DMS153 (cell line): Measurements from ENCODE around the gene SYT7.

Experiments
- DNase-seq: peaks from one replicate; lab custom pipeline; 2025; lab: John Stamatoyannopoulos, UW

Gene SYT7

DNA sequence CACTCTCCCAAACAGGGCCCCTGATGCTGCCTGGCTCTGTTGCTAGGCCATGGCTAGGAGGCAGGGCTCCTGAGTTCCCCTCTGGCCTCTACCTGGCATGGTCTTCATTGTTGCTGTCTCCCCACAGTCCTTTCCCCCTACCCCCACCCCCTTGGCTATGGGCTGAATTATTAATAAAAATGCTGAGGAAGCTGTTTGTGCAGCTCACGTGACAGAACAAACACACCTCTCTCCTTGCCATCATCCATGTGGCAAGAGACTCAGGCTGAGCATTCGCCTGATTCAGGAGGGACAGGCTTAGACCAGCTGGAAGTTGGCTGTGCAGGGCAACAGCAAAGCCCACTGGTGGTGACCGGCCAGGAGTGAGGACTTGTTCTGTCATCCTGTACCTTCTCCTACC lies 4.2 kb upstream of the SYT7 start:
- DNase-seq: no peak

DNA sequence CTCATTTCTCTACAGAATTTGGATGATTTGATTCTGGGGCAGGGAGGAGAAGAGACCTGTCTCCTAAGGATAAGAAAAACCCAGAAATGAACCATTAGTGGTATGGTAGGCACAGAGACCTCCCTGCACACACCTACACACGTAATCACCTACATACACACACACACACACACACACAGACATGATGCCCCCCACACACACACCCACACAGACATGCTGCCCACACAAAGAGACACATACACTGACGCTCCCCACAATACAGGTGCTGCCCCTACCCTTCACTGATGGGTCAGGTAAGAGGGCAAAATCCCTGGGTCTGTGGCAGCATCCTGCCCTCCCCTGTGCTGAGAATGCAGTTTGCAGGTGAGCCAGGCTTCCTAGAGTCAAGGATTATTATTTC lies 1.1 kb upstream of the SYT7 start:
- DNase-seq: no peak

DNA sequence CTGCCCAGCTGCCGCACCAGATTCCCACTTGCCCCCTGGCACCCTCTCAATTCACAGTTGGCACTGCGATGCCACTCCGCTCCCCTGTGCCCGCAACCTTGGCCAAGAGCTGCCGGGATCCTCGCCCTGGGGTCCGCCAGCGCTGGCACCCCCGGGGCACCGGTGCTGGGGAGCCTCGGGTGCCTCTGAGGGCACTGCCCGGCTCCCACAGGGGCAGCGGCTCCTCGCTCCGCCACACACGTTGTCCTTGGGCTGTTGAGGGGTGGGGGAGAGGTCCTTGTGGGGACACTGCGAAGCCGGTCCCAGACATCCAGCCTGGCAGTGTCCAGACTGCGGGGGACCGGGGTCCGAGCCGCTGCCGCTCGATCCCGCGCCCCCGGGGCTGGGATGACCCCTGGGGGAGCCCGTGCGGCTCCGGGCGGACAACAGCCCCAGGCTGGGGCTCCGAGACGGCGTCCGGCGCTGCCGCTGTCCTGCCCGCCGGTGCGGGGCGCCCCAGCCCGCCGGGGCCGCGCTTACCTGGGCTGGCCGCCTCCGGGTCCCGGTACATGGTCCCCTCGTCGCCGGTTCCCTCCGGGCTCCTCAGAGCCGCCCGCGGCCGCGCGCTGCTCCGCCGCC lies 496 bp downstream of the SYT7 start:
- DNase-seq: no peak

DNA sequence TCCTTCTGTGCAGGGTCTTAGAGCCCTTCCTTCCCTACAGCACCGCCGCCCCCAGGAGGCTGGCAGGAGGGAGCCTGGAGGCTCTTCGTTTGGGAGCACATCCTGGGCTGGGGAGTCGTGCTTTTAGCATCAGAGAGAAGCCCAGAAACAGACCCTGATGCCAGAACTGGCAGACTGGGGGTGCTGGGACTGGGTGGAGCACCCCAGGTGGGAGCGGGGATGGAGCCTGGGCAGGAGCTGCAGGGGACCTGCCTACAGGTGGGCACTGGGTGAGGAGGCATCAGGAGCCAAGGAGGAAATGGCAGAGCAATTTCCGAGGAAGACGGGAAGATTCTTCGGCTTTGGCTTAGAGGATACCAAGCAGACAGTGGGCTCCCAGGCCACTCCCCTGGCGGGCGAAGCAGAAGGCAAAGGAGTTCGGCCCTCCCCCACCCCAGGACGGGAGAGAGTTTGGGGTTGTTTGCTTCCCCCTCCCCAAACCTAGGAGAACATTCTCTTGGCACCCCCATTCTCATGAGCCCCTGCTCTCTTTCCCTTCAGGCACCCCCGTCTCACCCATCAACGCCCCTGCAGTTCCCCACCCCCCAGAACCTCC lies 1.1 kb downstream of the SYT7 start:
- DNase-seq: no peak

DNA sequence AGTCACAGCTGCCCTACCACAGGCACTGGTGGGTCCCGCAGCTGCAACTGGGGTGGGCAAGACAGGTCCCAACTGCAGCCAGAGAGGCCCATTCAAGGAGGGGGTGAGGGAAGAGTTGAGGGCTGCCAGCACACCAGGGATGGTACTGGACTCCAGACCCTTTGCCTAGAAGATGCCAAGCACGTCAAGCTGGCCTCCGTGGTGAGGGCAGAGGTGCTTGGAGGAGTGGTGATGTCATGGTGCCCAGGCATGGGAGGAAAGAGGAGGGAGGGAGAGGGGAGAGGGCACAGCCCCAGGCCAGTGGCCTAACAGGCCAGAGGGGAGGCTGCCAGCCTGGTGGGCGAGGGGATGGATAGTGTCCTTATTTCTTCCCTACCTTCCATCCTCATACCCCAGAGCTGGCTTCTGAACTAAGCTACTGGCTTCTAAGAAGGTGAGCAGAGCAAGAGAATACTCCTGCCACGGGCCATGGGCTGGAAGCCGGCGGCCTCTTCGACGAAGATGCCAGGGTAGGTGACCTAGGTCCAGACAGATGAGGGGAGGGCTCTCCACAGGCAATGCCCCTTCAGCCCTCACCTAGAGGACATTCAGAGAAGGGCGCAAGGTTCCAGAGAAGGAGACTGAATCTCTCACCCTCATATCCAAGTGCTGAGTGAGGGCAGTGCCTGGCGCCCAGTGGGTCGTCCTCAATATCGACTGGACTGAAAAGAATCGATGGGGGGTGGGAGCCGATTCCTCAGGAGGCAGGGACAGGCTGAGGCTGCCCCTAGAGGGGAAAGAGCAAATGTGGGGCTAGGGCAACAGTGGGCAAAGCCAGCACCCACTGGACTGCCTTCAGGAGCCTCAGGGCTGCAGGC lies 1.8 kb downstream of the SYT7 start:
- no peak for DNase-seq

DNA sequence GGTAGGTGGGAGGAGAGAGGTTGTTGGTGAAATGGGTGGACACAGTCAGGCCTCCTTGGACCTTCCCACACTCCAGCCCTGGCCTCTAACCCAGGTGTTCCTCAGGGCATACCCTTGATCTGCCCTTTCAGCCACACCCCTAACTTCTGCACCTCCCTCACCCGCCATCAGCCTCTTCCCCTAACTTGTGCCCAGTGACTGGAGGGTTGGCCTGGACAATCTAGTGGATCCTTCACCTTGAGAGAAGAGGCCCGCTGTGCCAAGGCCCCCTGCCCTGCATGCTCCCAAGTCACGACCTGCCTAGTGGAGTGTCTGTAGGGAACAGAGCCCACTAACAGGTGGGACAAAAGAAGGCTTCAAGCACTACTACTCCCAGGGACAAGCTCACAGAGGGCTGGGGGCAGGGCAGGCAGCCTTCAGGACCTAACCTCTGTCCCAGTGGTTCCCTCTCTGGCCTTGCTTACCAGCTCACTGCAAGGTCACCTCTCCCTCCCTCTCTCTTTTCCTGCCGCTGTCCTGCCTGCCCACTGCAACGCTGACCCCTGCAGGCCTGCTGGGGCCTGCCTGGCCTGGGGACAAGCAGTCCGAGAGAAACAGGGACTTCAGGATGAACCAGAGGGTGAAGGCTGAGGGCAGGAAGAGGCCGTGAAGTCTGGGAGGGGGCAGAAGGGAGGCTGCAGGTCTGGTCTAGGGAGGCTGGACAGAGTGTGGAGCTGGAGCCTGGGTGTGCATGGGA lies 3.3 kb downstream of the SYT7 start:
- no peak for DNase-seq

DNA sequence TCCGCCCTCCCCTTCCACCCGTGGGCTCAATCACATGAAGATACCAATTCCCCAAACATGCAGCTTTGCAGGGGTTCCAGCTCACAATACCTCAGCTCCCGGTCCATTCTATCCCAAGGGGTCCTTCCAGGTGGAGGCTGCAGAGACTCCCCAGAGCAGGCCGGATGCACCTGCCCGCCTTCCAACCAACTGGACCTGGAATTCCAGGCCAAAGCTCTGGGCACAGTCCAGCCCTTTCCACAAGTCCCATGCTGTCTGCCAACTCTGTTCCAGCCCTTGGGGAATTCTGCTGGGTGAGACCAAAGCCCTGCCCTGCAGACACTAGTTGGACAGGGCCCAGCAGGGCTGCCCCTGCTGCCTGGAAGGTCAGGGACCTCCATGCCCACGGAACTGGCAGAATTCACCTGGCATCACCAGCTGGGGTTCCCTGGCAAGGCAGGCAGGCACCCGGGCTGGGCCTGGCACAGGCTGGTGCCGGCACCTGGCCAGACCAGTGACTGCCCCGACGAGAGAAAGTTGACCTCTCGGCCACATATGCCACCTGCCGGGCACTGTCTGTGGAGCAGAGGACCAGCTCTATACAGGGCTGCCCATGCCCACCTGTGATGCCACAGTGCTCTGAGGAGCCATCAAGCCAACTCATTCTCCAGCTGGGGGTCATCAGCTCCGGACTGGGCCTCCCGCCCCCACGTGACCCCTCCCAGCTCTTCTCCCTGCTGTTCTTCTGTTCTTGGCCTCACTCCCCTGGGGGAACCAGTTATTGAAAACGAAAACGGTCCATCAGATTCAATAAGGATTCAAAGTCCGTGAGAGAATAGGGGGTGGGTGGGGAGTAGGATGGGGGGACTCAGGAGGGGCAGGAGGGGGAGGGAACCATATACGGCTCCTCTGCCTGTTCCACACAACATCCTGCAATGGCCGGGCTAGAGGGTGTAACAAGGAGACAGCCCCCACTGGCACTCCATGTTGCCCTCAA lies 4.7 kb downstream of the SYT7 start:
- no peak for DNase-seq

DNA sequence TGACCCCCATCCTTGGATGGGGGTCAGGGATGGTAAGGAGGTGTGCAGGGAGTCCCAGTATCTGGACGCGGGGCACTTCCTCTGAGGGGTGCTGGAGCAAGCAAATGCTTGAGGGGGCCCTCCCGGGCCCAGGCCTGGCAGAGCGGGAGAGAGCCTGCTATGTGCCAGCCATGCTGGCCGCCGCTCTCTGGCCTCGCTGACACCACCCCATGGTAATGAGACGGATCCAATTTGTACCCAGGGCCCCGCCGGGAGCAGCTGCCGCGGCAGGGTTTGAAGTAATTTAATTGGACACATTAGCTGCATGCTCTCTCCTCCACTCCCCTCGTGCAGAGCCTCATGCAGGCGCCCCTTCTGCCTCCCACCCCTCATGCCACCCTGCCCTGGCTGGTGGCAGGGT lies 6.3 kb downstream of the SYT7 start:
- no peak for DNase-seq

DNA sequence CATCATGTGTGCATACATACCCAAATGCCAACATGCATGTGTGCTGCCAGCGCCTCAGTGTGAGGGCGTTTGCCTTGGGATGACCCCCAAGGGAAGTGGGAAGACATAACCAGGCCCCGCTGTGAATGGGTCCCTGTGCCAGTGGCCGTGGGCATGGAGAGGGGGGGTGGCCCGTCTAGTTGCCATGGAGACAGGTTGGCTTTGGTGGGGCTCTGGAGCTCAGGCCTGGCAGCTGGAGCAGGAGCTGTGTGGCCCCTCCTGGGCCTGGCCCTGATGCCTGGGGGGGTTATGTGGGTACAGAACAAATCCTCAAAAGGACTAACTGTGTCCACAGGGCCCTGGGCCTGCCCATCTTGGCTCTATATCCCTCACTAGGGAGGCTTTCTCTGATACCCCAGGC lies 8.0 kb downstream of the SYT7 start:
- DNase-seq: no peak

DNA sequence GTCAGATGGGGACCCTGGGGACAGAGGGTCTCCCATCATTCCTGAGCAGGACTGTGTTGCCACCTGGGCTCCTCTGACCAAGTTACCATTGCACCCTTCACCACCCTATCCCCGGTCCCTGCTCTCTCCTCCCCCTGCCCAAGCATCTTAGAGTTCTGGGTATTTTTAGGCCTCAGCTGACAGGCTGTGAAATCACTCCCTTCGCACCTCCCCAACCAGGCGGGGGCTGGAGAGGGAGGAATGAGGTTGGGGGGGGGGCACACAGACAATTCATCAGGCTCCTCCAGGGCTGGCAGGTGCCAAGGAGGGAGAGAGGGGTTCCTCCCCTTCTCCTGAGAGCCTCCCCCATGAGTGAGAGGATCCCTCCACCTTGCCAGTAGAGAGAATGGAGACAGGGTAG lies 9.0 kb downstream of the SYT7 start:
- DNase-seq: no peak

DNA sequence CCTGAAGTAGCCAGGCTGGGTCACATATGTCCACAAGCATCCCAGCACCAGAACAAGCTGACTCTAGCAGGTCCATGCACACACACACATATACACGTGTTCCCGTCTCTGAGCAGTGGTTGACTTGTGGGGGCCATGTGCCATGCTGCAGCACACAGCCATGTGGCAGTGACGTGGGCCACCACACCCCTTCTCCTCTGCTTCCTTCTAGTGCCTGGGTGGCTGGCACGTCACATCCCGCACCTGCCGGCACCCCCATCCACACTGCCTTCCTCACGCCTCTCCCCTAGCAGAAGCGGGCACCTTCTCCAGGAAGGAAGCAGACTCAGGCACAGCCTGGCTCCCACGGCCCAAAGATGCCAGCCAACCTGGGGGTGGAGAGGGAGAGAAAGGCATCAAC lies 9.5 kb downstream of the SYT7 start:
- DNase-seq: no peak

DNA sequence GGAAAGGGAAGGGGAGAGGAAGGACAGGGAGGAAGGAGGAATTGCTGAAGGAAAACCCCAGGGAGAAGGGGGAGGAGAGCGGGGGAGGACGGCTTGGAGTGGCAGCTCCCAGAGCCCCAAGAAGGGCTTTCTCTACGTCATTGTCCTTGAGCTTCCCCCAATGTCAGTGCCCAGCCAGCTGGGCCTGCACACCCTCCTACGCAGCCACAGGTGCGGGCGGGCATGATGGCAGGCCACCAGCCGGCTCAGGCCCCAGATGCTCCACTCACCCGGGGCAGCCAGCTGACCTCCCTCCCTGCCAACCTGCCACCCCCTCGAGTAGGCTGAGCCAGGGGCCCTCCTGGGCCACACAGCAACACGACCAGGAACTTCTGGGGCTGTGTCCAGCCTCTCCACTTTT lies 11.2 kb downstream of the SYT7 start:
- no peak for DNase-seq

DNA sequence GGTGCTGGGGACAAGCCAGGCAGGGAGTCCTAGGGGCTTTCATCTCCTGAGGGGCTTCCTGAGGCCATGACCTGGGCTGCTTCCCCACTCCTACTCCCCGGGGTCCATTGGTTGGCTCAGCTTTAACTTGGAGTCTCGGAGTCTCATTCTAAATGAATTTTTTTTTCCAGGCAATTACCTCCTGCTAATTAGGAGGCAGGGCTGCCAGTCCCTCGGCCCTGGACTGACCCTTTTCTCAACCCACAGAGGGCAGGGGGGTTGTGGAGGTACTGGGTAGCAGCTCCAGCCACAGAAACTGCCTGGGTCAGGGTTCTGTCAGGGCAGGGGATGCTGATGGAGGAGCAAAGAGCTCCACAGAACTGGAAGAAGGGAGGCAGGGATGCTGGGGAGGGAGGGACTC lies 11.9 kb downstream of the SYT7 start:
- no peak for DNase-seq

DNA sequence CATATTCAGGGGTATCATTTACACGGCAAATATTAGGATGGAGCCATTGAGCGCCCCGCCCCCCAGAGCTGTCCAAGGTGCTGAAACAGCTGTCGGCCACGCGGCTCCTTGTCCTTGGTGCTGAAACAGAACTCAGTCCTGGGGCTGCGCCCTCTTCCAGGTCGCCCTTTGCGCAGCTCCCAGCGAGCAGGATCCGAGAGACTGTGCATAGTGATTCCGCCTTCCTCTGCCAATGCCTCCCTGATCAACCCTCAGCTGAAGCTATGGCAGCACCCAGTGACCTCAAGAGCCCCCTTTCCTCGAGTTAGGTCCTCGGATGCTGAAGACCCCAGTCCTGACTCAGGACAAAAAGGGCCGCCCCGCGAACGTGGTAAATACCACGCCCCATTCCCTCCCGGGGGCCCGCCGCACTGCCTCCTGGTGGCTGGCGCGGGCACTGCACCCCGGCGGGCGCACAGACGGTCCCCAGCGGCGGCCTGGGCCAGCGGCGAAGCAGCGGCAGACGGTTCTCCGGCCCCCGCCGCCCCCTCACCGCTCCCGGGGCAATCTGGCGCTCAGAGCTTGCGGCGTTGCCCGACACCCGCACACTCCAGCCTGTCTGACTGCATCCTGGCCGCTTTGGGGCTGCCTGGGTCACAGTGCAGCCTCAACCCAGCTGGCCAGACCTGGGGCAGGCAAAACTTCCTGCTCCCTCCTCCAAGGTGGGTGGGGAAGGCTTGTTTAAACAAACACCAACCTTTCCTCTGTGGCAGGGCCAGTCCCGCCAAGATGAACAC lies 13.4 kb downstream of the SYT7 start:
- peak; percentile 27 for DNase-seq

DNA sequence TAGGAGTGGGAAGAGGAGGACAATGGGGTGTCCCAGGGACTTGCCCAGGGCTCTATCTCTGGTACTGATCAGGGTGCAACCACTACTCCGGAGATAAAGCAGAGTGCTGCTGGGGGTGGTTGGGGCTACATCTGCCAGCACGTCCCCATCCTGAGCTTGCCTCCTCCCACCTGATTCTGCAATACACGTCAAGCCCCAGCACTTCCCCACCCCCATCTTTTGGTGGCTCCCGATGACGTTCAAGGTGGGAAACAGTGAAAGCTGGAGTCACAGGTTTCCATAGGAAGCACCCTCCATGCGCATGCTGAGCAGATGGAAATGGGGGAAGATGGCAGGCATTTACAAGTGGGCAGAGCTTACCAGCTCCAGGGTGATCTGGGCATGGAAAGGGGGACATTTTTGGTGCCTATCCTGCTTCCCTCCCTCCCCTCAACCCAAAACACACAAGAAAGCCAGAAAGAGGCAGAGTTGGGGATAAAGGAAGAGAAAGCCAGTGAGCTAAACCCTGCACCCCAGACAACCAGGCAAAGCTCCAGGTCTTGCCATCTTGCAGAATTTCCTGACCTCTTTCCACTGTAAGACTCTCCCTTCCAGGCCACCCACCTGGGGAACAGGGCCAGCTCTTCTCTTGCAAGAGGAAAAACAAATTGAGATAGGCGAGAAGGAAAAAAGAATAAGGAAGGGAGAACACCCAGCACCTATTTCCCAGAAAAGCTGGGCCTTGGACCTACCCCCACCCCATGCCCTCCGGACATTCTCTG lies 15.8 kb downstream of the SYT7 start:
- DNase-seq: no peak

DNA sequence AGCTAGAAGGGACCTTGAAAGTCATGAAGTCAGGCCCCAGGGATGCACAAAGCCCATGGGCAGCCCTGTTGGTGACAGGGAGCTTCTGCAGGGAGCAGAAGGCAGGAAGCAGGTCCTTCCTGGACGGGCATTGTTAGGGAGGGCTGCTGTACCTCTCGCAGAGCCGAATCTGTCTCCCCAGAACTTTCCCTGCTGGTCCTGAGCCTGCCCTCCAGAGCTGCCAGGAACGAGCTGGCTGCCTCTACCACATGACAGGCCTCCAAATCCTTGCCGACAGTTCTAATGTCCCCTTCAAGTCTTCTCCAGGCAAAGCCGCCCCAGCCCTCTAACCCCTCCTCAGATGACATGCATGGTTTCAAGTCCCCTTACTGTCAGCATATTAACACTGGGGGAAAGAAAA lies 20.1 kb downstream of the SYT7 start:
- DNase-seq: no peak

DNA sequence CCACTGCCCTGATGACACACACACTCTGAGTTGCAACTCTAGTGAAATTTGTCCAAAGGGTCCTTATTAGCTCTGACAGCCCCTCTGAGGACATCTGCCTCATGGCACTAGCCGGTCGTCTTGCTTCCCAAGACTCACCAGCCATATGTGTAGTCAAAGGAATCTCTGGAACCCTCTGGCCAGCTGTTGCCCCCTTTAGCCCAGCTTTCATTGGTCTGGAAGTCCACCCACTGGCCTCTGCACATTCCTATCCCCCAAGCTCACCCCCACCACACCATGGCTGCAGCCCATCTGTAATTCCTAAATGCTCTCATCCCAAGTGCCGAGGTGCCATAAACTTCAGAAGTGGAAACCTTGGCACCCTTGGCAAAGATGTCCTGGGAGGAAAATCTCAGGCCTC lies 24.3 kb downstream of the SYT7 start:
- no peak for DNase-seq

DNA sequence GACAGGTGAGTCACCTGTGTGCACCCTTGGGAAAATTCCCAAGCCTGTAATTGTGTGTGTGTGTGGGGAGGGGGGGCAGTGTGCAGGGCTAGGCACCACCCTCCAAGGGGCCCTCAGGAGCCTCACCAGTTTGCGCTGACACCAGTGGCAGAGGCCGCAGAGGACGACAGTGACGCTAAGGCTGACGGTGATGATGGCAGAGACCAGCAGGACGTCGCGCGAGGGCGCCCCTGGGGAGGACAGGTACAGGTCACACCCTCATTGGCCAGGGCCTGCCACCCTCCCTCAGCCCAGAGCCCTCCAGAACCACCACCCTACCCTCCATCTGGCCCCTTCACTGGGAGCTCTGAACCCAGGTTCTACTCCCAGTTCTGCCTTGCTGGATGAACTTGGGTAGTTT lies 24.9 kb downstream of the SYT7 start:
- no peak for DNase-seq

DNA sequence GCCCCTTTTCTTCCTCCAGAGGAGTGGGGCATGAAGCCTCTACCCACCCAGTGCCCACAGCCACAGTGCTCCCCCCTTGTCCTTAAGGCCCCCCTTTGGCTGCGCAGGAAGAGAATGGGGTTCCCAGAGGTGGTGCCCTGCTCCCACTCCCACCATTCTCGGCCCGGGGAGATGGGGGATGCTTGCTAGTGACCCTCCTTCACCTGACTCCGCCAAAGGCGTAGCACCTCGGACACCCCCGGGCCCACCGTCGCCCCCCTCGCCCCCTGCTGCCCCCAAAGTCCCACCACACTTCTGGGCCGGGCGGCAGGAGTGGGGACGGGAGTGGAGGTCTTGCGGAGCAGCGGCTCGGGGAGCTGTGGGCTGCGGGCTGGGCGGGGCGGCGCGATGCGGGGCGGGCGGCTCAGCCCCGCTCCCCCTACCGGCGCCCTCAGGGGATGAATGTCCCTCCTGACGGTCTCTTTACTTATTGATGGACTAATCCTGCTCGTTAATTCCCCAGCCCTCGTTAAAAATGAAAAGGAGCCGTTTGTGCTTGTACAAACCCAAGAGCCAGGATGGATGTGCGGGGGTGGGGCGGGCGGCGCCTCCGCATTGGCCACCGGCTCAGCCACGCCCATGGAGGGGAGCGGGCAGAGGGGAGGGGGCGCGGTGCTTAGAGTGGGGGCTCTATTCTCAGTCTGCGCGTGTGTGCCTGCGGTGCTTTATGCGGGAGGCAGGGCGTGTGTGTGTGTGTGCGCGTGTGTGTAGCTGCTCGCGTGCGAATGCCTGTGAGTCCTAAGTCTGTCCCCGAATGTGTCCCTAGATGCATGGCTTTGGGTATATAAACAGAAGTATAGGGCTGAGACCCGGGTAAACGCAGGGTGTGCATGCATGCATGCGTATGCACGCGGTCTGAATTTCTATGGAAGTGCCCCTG lies 25.6 kb downstream of the SYT7 start:
- DNase-seq: peak; percentile 26
